HG03432 (cell line): ENCODE results near the gene TNFSF10.
A peak's percentile ranks its signal among the peaks of the same experiment; 100 is the strongest.

Experiments used
- ATAC-seq: cut with Tn5 transposase; IDR thresholded peaks from one replicate; pipeline ENCODE4 v1.9.1; 2021; ENCODE audit warnings: mild to moderate bottlenecking, moderate library complexity; ENCODE audit not compliant: unreplicated experiment

TNFSF10 gene

DNA sequence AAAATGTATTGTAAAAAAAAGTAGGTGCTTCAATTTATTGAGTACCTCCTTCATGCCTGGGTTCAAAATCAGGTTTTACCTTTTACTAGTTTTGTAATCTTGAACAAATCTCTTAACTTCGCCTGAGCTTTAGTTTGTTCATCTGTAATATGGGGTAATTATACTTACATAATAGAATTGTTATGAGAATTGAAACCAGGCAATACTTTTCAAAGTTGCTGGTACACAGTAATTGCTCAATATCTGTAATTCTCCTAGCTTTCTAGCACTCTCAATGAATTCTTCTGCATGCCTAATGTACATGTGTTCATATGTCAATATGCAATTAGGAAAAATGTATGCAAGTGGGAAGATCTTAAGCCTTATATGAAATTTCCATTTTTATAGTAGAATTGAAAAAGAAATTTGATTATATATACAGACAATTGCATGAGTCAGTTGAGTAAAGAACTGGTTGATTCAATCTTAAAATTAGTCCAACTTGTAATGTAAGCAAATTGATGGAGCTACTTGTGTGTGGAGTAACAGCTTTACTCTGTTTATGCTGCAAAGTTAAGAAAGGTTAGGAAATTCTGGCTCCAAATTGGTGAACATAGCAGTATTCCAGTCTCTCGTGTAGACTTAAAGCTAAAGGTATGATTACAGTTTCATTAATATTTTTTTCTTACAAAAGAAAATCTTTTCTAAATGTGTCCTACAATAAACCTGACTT is 4.1 kb downstream of the TNFSF10 start:
- no peak for ATAC-seq

DNA sequence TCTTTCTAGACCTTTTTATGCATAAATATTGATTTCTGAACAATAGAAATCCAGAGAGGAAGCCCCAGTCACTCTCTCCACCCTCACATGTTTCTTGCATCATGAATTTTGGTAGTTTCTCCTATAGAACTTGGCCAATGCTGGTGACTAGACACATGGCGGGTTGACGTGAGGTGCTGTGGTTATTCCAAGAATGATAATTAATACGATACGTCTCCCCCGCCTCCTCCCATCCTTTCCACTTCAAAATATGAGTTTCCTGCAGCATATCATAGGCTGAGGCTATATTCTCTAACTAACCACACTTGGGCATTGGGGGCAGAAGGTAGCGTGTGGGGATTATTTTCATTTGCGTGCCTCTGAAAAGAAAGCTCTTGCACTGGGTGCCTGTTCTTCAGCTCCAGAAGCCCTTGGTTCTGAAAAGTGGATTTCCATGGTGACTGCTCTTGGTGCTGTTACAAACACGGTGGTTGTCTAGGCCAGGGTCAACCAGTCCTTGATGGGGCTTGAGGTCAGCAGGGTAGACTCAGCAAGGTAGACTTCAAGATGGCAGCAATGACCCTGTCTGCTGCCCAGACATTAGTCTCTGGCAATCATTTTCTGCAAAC is 5.3 kb downstream of the TNFSF10 start:
- no peak for ATAC-seq

DNA sequence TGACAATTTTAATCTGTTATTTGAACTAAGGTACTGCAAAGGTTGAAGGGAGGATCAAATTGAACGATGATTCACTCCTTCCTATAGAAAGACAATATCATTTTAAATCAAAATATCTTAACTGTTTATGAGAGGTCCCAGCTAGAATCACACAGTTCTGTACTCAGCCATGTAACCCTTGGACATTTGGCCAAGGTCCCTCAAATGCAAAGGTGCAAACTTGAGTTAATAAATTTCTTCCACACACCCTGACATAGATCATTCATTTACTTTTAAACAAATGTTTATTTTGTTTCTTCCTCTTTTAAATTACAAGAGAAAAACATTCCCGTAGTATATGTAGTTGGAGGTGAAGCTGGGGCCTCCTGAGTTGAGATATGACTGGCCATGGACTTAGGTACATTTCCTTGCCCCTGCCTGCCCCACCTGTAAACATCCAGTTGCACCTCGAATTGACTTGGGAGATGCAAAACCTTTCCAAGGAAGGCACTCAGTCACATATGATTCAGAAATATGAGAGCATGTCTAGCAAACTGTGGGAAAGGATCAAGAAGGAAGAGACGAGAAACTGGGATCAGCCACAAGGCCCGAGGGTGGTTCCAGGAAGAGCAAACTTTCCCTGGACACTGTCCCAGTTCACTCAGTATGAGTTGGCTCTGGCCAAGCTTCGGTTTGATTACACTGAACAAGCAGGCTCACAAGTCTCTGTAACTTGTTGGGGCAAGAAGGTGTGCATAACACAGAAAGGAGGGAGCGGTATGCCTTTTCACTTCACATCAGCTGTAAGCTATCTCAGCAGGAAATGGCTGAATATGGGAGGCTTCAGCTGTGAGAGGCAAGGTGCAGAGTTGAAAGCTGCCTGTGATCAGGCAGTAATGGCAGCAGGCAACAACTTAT is 6.7 kb downstream of the TNFSF10 start:
- ATAC-seq = no peak

DNA sequence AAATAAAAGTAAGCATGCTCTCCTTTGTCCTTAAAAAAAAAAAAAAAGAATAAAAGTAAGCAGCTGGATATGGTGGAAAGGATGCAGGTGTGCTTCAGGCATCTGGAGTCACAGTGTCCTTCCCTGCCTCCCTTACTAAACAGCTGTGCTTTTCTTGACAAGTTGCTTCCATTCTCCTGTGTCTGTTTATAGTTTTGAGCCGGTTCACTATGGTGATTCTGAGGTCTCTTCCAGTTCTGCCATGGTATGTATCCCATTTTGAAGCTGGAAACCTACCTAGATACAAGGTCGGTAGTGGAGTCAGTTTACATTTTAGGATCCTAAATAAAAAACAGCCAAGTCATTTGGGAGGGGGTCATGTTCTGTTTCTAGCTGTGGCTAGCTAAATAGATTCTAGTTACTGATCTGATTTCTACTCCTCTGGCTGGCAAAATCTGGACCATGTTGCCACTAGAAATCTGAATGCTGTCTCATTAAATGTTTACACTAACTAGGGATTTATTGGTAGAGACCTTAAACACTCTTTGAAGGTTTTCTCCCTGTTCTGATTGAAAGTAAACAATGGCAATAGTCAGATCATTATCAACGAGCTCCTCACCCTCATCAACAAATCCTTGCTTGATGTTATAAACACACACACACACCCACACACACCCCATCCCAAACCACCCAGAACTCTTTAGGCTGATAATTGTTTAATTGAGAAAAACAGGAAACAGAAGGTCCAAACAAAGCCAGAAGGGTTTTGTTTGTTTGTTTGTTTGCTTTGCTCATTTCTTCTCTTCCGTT is 7.9 kb downstream of the TNFSF10 start:
- ATAC-seq = no peak

DNA sequence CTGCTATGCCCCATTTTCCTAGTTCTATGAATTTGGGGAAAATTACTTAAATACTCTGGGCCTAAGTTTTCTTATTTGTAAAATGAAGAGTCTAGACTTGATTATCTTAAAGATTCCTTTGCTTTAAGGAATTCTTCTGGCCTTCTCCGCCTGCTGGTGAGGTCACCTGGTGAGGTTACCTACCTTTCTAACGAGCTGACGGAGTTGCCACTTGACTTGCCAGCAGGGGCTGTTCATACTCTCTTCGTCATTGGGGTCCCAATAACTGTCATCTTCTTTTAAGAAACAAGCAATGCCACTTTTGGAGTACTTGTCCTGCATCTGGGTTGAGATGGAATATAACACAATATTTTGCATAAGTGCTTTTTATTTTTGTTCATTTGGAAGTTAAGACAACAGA is 8.6 kb downstream of the TNFSF10 start:
- ATAC-seq = no peak

DNA sequence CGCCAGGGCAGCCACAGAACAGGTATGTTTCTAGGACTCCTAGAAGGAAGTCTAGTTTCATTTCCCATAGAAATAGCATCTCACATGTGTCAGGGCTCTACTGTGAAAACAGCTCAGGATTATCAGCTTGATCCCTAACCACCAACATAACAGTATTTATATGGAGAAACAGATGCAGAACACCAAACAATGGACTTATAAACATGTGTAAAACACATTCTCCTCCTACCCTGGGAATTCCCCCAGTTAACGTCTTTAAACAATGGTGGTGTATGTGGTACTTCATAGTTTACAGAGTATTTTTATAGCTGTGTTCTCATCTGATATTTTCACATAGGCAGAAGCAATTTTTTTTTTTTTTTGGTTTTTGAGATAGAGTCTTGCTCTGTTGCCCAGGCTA is 9.7 kb downstream of the TNFSF10 start:
- no peak for ATAC-seq

DNA sequence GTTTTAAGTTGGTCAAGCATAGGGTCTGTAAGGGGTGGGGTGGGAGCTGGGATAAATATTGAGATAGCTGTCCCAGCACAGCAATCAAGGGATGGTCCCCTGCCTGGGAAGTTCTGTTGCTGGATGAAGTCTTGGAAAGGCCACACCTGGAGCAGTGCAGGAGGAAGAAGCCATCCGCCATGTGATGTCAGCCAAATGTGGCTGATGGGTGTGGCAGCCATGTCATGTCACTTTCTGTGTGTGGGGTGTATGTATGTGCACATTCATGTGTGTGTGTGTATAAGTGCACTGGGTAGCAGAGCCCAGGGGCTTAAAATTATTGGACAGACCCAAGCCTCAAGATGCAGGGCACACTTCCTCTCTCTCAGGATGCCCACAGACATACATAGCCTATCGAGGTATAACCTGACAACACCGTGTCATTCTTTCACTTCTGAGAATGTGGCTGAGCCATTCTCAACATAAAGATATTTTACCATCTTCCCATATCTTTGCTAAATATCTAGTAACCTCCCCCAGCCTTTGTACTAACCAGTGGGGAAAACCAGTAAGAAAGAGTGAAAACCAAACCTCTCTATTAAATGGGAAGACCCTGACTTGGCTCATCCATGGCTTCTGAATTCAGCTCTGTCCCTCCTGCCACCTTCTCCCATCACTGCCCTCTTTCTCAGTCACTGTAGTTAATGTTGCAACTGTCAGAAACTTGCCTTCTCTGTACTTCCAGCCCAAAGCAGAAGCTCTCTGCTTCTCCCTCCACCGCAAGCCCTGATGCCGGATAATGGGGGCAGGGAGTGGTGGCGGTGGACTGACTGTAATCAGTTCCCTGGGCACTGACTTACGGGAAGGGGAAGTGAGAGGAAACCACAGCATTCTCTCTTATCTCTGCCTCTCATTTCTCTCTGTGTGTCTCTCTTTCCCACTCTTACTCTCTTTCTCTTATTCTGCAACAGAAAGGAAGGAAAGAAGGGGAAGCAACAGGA is 11.2 kb downstream of the TNFSF10 start:
- ATAC-seq = peak; percentile 73

DNA sequence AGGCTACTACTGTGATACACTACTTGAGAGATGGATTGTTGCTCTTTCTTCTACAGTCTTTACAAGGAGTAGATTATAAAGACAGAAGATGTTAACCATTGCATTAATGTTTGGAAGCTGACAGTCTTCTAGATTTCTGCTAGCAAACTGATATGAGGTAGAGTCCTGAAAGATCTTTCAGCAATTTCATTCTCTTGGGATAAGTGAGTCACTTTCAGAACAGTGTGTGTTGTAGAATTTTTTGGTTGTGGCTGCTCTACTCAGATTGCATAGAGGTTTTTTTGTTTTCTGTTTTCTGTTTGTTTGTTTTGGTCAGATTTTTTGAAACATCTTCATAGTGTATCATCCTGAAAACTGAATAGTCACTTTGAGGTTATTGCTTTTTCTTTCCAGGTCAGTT is 17.1 kb downstream of the TNFSF10 start:
- ATAC-seq = no peak

DNA sequence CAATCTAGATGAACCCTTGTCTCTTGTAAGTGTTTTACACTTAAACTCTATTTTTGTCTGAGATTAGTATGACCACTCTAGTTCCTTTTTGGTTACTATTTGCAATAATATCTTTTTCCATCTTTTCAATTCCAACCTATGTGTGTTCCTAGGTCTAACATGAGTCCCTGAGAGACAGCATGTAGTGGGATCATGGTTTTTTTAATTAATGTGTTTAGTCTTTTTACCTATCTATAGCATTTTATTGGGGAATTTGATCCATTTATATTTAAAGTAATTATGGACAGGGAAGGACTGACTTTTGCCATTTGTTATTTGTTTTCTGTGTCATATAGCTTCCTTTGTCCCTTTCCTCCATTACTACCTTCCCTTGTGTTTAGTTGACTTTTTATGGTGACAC is 21.7 kb downstream of the TNFSF10 start:
- no peak for ATAC-seq

DNA sequence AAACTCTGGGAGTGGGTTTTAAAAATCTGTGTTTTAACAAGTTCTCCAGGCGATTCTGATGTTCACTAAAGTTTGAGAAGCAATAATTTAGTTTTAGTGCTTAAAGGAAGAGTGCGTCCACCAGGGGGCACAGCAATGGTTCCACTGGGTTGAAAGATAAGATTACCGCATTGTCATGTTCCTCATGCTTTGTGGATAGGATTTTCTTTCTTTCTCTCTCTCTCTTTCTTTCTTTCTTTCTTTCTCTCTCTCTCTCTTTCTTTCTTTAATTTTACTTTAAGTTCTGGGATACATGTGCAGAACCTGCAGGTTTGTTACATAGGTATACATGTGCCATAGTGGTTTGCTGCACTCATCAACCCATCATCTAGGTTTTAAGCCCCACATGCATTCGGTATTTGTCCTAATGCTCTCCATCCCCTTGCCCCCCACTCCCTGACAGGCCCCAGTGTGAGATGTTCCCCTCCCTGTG is 33.0 kb downstream of the TNFSF10 start:
- ATAC-seq = peak; percentile 84

DNA sequence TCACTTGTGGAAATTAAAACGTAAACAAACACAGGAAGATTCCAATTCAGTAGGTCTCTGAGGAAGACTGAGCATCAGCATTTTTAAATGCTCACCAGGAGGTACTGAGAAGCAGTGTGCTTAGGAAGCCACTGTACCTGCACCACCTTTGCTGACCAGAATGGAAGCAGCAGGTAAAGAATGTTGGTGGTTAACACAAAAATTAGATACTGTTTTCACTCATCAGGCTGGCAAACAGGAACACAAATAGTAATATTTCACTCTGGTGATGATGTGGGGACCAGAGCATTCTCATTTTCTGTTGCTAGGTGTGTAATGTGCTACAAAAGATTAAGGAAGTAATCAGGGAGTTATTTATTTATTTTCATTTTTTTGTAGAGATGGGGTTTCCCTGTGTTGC is 45.1 kb downstream of the TNFSF10 start:
- no peak for ATAC-seq

DNA sequence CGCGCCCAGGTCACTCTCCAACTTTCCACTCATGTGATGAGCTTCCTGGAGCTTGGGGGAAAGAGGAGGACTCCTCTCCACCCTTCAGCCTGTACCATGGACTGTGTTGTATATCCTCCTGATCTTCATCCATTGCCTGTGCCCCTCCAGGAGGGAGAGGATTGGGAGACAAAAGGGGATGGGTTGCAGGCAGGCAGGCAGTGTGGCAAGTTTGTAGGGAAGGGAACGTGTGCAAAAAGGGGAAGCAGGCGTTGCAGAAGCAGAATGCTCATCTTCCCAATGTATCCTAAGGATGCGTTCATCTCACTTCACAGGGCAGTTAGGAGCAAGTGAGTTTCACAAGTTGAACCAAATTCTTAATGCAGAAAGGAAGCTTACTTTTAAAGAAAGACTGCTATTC is 46.9 kb downstream of the TNFSF10 start:
- ATAC-seq = no peak

DNA sequence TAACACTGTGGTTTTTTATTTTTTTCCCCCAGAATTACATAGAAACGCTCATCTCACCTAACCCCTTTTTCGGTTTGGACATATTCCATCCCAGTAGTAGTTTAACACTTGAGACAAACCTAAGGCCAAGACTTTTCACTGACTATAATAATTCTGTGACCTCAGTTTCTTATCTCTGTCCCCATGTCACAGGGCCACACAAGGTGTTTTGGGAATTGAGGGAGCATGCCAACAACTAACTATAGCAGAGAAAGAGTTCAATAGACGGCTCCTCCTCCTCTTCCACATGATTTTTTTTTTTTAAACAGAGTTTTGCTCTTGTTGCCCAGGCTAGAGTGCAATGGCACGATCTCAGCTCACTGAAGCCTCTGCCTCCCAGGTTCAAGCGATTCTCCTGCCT is 47.5 kb downstream of the TNFSF10 start:
- ATAC-seq = no peak

DNA sequence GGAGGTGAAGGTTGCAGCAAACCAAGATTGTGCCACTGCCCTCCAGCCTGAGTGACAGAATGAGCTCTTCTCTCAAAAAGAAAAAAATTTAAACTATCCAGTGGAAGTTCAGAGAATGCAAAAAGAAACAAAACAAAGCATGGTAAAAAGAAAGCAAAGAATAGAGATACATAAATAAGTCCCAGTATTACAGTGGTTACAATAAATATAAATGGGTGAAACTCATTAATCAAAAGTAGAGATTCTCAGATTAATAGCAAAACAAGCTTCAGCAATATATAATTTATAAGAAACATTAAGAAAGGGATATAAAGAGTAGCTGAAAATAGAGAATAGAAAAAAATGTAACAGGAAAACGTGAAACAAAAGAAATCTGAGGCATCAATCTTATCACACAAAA is 51.3 kb downstream of the TNFSF10 start:
- no peak for ATAC-seq

DNA sequence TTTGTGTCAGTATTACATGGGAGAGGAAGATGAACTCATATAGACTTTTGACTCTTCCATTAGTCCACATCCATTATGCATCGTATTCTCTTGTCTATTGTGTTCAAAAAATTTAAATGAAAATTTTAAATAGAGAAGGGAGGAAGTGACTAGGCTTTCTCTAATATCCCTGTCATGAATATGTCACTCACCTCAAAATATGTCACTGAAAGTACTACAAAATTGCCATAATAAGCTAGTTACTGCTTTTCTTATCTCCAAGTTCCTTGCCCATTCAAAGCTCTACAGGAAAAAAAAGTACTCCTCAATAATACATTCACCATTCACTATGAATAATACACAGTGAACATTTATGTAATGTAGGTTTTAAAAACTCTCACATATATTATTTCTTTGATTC is 52.6 kb downstream of the TNFSF10 start:
- ATAC-seq = no peak

DNA sequence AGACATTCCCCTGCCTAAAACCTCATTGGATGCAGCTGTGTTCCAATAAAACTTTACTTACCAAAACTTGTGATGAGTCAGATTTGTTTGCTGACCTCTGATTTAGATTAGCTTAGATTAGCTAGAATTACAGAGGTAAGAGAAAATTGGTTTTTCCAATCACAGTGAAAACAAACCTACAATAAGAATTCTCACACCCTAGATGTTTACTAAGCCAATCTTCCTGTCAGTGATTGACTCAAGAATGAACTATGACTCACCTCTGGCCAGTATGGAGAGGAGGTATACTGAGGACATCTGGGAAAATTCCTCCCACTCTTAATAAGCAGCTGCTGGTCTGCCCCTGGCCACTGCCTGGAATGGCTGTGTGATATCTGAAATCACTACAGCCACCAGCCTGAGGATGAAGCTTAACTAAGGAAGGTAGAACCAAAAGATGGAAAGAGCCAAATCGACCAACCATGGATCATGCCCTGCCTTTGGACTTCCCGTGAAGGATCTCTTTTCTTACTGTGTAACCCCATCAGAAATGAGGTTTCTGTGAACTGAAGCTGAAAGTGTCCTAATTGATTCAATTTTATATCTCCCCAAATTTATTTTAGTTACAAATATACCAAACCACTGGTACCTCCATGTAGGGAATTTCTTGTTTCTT is 55.9 kb downstream of the TNFSF10 start:
- ATAC-seq = no peak

DNA sequence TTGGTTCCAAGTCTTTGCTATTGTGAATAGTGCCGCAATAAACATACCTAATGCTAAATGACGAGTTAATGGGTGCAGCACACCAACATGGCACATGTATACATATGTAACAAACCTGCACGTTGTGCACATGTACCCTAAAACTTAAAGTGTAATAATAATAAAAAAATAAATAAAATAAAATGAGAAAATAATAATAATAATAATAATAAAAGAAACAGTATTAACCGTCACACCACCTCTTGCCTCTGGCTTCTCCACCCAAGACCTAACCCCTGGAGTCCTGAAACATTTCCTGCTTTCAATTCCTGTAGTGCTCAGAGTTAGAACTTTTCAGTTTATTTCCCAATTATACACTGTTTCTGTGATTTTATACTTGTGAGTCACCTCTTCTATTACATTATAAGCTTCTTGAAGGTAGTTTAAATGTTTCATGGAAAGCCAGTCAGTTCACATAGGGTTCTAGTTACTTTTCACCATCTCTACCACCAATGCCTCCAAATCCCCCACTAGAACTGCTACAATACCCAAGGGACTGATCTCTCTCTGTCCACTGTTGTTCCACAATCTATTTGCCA is 56.6 kb downstream of the TNFSF10 start:
- ATAC-seq = no peak

DNA sequence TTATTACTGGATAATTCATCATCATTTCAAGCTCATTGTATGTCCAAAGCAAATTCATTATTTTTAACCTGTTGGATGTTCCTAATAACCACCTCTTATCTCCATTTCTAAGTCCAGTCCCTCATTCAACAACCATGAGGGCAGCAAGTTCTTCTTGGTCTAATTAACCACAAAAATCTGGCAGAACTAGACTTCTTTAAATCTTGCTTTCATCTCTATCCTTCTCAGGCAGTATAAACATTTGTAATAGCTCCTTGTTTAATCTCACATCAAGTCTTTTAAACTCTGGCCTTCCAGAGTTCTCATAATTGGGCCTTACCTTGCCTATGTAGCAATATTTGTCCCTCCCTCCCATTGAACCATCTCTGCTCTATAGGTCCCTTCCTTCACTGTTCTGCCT is 57.9 kb downstream of the TNFSF10 start:
- no peak for ATAC-seq

DNA sequence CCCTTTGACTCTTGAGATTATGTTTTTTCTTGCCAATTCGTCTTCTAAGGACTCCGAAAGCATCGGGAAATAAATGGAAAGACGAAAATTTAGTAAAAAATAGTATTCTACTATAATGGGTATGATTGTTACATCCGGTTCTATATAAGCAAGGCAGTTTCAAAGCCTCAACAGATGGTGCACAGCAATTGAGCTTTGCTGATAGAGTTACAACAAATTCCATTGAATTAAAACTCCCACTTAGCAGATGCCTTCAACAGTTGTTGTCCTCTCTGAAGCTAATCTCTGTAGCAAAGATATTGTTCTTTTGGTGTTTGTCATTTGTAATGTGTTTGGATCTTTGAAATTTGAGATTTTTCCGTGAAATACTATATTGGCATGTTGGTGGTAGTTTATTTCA is 58.9 kb downstream of the TNFSF10 start:
- ATAC-seq = no peak
